ENCODE measurements around the gene MMD2. TPM values are rescaled to one million over a fixed set of nuclear protein-coding genes. Genes with fewer than 3 reads are reported as not detected.

The MMD2 gene
- polyA plus RNA-seq, 4 donors, result 0.06 to 0.17 (median 0.13) TPM; not detected in 1

GRCh38 chr7:4873071-4873944 is 85.7 kb downstream of the MMD2 start:
- no peak for DNase-seq (ENCODE audit: low read depth in 4 of 4, low spot score in 2 of 4)

GRCh38 chr7:4871930-4872675 is 86.9 kb downstream of the MMD2 start:
- no peak for DNase-seq (ENCODE audit: low read depth in 4 of 4, low spot score in 2 of 4)

- no peak for DNase-seq (ENCODE audit: low read depth in 4 of 4, low spot score in 2 of 4)
Observed at GRCh38 chr7:4871056-4871680, 87.8 kb downstream of the MMD2 start.

GRCh38 chr7:4868493-4868892 is 90.5 kb downstream of the MMD2 start:
- DNase-seq (ENCODE audit: low read depth in 4 of 4, low spot score in 2 of 4), result no peak

- DNase-seq (ENCODE audit: low read depth in 4 of 4, low spot score in 2 of 4), result no peak
Observed at GRCh38 chr7:4866528-4867496, 92.2 kb downstream of the MMD2 start.

- no peak for DNase-seq (ENCODE audit: low read depth in 4 of 4, low spot score in 2 of 4)
Observed at GRCh38 chr7:4862156-4862555, 96.8 kb downstream of the MMD2 start.

GRCh38 chr7:4861673-4862072 is 97.3 kb downstream of the MMD2 start, which contains the start of gene PAPOLB:
PAPOLB (minus strand) TSS chr7:4862030; CDS start chr7:4861810, 220 bp downstream.
- DNase-seq (ENCODE audit: low read depth in 4 of 4, low spot score in 2 of 4), result no peak

- DNase-seq (ENCODE audit: low read depth in 4 of 4, low spot score in 2 of 4), result no peak
Observed at GRCh38 chr7:4861227-4861626, 97.8 kb downstream of the MMD2 start.

GRCh38 chr7:4857189-4857588 is 101.8 kb downstream of the MMD2 start:
- no peak for DNase-seq (ENCODE audit: low read depth in 4 of 4, low spot score in 2 of 4)

- DNase-seq (ENCODE audit: low read depth in 4 of 4, low spot score in 2 of 4), result no peak
Observed at GRCh38 chr7:4856336-4857057, 102.5 kb downstream of the MMD2 start.

Other genes starting within 250 kb of the MMD2 start
- 10 to 100 TPM; 16.8 to 35.1 (median 27.5) TPM for gene AP5Z1, start 183.6 kb downstream of the MMD2 start, polyA plus RNA-seq (ENCODE audit: insufficient read length in 4 of 4)
- gene PAPOLB, start 97.2 kb downstream of the MMD2 start, polyA plus RNA-seq (ENCODE audit: insufficient read length in 4 of 4), result under 1 TPM; 0.08 to 0.13 (median 0.12) TPM
- gene RADIL, start 75.5 kb downstream of the MMD2 start, polyA plus RNA-seq (ENCODE audit: insufficient read length in 4 of 4), result 1 to 10 TPM; 1.5 to 2.9 (median 1.9) TPM
- gene RBAK, start 86.7 kb upstream of the MMD2 start, polyA plus RNA-seq (ENCODE audit: insufficient read length in 4 of 4), result 10 to 100 TPM; 18.8 to 23.9 (median 21.0) TPM
- 10 to 100 TPM; 61.7 to 75.2 (median 70.7) TPM for gene WIPI2, start 231.0 kb upstream of the MMD2 start, polyA plus RNA-seq (ENCODE audit: insufficient read length in 4 of 4)